LNCAP (cell line): Measurements from ENCODE around the gene CYP4Z1.
A peak's percentile ranks its signal among the peaks of the same experiment; 100 is the strongest.

Experiments used
- TF ChIP-seq, protein P1 (sequence below): fragments of 450-650 bp; IDR thresholded peaks from 2 replicates; pipeline ENCODE4 v1.5.1; 2017; ENCODE audit warnings: mild to moderate bottlenecking

Gene CYP4Z1

DNA sequence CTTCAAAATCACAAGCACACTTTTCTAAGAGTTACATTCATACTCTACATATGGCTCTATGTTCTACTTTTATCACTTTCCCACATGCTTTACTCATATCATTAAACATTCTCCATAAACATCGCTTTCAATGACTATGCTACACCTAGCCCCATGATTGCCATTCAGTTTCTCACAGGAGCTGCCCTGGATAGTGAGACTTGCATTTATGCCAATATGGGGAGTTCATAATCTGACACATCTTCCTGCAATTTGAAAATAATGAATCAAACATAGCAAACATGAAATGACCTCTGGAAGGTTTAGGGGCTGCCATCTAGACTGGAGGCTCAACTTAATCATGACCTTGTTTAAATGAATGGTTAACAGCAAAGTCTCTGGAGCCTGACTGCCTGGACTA lies 61.2 kb downstream of the CYP4Z1 start:
- TF ChIP-seq, protein P1, sequence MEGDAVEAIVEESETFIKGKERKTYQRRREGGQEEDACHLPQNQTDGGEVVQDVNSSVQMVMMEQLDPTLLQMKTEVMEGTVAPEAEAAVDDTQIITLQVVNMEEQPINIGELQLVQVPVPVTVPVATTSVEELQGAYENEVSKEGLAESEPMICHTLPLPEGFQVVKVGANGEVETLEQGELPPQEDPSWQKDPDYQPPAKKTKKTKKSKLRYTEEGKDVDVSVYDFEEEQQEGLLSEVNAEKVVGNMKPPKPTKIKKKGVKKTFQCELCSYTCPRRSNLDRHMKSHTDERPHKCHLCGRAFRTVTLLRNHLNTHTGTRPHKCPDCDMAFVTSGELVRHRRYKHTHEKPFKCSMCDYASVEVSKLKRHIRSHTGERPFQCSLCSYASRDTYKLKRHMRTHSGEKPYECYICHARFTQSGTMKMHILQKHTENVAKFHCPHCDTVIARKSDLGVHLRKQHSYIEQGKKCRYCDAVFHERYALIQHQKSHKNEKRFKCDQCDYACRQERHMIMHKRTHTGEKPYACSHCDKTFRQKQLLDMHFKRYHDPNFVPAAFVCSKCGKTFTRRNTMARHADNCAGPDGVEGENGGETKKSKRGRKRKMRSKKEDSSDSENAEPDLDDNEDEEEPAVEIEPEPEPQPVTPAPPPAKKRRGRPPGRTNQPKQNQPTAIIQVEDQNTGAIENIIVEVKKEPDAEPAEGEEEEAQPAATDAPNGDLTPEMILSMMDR: no peak

DNA sequence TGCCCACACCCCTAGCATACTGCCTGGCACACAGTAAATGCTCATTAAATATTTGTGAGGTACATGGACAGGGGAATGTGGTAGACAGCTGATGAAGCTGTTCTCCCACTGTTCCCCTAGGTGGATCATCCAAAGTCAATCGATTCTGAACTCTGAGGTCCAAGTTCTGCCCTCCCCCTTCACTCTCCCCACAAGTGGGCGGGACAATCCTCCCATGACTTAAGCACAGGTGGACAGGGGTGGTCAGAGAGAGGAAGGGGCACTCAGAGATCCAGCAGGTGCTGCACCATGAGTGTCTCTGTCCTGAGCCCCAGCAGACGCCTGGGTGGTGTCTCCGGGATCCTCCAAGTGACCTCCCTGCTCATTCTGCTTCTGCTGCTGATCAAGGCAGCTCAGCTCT lies 70.2 kb downstream of the CYP4Z1 start, which contains the start of gene CYP4A22:
TSS of gene CYP4A22 (plus strand) at position 244 of the 400 bp plus-strand sequence. CDS start at position 289, 45 bp downstream.
- TF ChIP-seq, protein P1: no peak

DNA sequence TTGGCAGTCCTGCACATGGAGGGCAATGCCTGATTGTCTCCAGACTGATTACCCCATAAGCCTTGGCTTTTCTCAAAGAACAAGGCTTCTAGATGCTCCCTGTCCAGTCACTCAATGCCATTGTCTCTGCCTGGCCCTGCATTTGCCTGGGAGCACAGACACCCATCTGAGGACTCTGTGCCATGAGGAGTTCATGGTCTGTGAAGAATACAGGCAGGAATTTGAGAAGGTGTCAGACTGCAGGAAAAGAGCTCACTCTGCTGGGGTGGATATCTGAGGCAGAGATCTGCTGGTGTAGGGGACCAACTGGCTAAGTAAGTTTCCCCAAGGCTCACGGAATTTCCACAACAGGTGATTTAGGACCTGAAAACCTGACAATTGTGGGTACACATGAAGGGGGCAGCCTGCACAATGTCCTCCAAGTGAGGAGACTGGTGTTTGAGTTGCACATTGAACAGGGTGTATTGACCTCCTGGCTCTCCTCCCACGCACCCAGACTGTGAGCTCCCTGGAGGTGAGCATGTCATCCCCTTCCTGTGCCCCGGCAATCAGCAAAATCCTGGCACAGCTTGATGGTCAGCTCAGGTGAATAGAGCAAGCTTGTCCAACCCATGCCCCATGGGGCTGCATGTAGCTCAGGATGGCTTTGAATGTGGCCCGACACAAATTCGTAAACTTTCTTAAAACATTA lies 71.0 kb downstream of the CYP4Z1 start:
- TF ChIP-seq, protein P1: no peak

DNA sequence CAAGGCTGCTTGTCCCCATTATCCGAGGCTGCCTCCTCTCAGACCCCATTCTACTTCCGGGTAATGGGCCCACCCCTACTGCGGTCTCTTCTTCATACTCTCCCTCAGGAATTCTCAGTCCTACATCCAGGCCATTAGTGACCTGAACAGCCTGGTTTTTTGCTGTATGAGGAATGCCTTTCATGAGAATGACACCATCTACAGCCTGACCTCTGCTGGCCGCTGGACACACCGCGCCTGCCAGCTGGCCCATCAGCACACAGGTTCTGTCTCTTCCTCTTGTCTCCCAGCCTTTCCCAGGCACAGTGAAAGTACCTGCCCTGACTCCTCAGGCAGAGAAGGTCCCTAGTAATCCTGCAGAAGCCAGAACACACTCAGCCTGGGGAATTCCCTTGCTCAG lies 76.6 kb downstream of the CYP4Z1 start:
- TF ChIP-seq, protein P1: peak; percentile 52

DNA sequence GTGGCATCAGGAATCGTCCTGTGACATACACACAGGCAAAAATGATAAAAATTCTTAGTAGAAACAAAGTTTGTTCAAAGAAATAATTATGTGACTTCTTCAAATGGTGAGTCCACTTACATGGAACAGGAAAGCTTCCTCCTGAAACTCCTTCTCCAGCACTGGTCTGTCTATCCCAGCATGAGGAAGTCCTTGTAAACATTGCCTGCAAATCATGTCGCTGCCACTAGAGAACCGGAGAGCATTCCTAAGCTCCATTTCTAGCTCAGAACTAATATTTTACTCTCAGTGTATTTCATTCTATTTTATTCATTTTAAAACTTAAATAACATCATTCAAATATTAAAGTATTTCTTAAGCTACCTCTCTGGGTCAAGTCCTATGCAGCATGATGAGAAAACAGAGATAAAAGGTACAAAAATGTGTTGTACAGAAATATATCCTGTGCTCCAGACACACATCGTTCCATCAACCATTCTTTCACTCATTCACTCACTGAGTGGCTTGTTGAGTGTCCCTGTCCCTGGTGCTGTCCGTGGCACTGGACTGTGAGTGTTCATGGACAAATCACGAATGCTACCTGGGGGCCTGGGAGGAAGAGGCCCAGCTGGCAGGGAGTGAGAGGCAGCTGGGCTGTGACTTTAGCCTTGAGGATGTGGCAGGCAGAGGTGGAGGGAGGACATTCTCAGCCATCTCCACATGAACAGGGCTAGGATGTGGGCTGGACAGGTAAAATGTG lies 80.2 kb downstream of the CYP4Z1 start:
- TF ChIP-seq, protein P1: no peak

DNA sequence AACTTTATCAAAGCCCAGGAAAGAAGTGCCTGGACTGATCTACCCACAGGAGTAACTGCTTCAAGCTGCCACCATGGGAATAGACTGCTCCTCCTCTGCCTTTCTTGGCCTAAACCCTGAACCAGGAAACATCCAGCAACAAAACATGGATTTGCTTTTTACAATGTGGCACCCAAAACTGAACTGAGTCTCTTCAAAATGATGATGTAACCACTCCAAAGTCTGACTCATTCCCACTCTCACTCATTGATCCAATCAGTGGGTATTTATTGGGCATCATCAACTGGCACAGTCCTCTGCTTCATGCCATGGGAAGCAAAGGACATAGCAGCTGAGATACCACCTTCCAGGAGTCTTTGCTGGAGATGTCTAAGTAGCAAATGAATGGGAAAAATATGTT lies 93.7 kb downstream of the CYP4Z1 start:
- TF ChIP-seq, protein P1: no peak

DNA sequence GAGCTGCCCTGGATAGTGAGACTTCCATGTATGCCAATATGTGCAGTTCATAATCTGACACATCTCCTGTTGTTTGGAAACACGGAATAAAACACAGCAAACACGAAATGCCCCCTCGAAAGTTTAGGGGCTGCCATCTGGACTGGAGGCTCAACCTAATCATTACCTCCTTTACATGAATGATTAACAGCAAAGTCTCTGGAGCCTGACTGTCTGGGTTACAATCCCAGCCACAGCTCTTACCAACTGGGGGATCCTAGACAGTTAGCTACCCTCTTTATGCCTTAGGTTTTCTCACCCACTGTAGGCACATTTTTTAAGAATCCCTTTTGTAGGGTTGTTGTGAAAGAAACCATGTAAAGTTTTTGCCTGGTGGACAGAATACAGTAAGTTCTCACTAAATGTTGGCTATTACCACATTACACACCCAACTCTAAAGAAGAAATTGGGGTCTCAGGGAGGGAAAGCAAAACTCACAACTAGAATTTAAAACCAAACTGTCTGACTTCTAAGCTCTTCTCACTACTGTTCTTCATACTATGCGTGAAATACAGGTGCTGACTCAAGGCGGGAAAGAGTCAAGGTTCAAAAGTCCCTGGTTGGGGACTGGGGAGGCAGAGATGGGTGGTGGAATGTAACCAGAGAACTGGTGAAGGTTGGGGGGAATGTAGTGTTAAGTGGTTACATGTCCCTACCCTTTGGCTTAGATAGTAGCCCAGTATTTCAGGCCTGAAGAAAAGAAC lies 94.4 kb downstream of the CYP4Z1 start:
- TF ChIP-seq, protein P1: no peak
